T-helper 1 cell treated with Interleukin-12 subunit alpha and Interleukin-12 subunit beta and Interleukin-4 antibody, amounts not matched to agents 30 ng/mL and 1 ng/mL, for 36 hours (primary cell): ENCODE measurements around the gene FLT1. TPM values are rescaled to one million over a fixed set of nuclear protein-coding genes. Genes with fewer than 3 reads are reported as not detected.

ENCODE experiments used
- intact Hi-C: fragments of 100-400 bp; cut with micrococcal nuclease; formaldehyde crosslinking; loops from one replicate; pipeline ENCODE4 v1.15.1; 2024
- total RNA-seq: library from RNA; stranded (reverse); gene quantifications from 2 replicates; pipeline ENCODE4 v1.2.3, GENCODE V29; 2022

Gene FLT1
- total RNA-seq, 1 donor from 2014 or later, result 3.9 TPM

GRCh38 chr13:28268800-28269223 is 226.1 kb downstream of the FLT1 start:
- intact Hi-C loops, result loop anchor here (1.0 to 5.0 kb wide), 7 partner anchors 131 to 897 kb away; partner anchors contain the start of genes MTIF3, PAN3 and SLC46A3

DNA sequence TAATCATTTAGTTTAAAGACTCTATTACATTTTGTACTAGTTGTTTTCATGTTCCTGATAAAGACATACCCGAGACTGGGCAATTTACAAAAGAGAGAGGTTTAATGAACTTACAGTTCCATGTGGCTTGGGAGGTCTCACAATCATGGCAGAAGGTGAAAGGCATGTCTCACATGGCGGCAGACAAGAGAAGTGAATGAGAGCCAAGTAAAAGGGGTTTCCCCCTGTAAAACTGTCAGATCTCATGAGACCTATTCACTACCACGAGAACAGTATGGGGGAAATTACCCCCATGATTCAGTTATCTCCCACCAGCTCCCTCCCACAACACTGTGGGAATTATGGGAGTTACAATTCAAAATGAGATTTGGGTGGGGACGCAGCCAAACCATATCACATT is 227.4 kb downstream of the FLT1 start:
- intact Hi-C loops, result loop anchor here (5.0 kb wide), 2 partner anchors 200 to 895 kb away; no protein-coding TSS in a partner anchor

DNA sequence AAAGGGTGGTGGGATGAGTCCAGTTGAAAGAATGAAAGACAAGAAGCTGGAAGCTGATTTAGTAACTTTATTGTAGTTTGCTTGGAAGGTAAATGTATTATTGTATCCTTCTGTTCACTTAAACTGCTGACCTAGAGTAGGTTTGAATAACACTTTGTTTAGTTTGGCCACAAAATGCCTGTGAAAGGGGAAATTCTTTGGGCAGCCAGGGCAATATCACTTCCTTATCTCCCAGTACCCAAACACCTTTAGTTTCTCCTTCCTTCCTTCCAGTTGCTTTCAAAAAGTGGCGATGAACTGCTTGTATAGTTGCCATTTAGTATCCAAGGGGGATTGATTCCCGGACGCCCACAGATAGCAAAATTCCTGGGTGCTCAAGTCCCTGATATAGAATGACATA is 236.5 kb downstream of the FLT1 start:
- intact Hi-C loops, result no loop called here

- intact Hi-C loops, result no loop called here
Measured at GRCh38 chr13:28257305-28257704, 237.6 kb downstream of the FLT1 start.

DNA sequence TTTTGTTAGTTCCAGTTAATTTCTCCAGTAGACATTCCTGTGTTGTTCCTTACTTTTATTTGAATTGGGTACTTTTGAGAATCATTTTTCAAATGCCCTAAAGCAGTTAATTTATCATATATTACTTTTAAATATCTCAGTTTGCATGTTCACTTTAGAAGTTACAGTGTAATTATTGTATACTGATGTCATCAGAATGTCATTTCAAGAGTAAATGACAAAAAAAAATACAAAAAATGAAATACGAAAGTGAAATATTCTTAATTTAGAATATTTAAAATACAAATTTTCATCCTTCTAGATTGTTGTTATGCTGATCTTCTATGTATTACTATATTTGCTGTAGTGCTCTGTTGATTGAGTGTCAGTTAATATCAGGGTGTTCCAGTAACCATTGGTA is 242.4 kb downstream of the FLT1 start:
- intact Hi-C loops, result no loop called here

DNA sequence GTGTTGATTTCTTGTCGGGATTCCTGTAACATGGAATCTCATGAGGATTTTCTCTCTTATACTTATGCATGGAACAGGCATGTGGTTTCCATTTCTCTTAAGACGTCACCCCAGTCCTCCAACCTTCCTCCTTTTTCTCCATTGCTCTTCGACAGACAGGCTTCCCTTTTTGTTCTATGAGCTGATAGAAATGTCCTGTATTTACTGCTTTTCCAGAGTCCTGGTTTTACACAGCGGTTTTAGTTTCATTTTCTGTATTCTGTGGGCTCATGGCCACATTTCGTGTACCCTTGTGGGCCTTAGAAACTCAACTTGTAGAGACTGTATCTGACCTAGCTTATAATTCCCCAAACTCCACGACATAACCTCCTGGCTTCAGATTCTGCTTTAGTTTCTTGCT is 243.5 kb downstream of the FLT1 start:
- intact Hi-C loops, result no loop called here

GRCh38 chr13:28250542-28250941 is 244.4 kb downstream of the FLT1 start:
- intact Hi-C loops, result no loop called here

Other genes with a start within 250 kb of the FLT1 start
- gene POMP, start 164.0 kb upstream of the FLT1 start, total RNA-seq, result 98.9 and 100 TPM in 2 replicates
- 11.2 and 11.4 TPM in 2 replicates for gene SLC46A3, start 223.8 kb upstream of the FLT1 start, total RNA-seq